NB4 (cell line): Measurements from ENCODE around the gene AMZ2.

Experiments used
- POLR2A ChIP-seq: IDR thresholded peaks from 2 replicates; pipeline ENCODE4 v1.6.1; 2011; ENCODE audit warnings: mild to moderate bottlenecking; ENCODE audit not compliant: insufficient read length; ENCODE audit errors: extremely low read depth
- TF ChIP-seq, protein P1 (sequence below): IDR thresholded peaks from one replicate; pipeline ENCODE4 v1.5.1; 2012; ENCODE audit warnings: low read depth, low read length
- TF ChIP-seq, protein P2 (sequence below): IDR thresholded peaks from 2 replicates; pipeline ENCODE4 v1.6.1; 2011; ENCODE audit warnings: low read depth, low read length

DNA sequence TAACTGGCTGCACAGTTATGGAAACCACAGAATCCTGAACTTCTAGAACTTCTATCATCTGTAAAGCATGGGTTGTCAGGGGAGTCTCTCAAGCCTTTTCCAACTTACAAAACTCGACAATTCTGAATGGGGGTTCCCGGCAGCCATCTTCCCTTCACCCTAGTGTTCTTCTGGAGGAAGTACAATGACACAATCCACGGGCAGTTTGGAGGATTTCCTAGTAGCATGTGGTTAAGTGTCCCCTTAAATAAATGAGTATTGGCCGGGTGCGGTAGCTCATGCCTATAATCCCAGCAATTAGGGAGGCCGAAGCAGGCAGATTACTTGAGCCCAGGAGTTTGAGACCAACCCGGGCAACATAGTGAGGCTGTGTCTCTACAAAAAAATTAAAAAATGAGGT, 41.0 kb downstream of the AMZ2 start:
- TF ChIP-seq, protein P1, sequence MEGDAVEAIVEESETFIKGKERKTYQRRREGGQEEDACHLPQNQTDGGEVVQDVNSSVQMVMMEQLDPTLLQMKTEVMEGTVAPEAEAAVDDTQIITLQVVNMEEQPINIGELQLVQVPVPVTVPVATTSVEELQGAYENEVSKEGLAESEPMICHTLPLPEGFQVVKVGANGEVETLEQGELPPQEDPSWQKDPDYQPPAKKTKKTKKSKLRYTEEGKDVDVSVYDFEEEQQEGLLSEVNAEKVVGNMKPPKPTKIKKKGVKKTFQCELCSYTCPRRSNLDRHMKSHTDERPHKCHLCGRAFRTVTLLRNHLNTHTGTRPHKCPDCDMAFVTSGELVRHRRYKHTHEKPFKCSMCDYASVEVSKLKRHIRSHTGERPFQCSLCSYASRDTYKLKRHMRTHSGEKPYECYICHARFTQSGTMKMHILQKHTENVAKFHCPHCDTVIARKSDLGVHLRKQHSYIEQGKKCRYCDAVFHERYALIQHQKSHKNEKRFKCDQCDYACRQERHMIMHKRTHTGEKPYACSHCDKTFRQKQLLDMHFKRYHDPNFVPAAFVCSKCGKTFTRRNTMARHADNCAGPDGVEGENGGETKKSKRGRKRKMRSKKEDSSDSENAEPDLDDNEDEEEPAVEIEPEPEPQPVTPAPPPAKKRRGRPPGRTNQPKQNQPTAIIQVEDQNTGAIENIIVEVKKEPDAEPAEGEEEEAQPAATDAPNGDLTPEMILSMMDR, result peak; percentile 19
- no peak for TF ChIP-seq POLR2A
- TF ChIP-seq, protein P2, sequence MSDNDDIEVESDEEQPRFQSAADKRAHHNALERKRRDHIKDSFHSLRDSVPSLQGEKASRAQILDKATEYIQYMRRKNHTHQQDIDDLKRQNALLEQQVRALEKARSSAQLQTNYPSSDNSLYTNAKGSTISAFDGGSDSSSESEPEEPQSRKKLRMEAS, result no peak
